Mesendoderm (in vitro differentiated cells): ENCODE measurements around the gene ARF1.
"Not testable (repeated sequence)": the region's sequence is repeated elsewhere in the genome, so short reads cannot be mapped to it uniquely, and the experiment has no call there.

ENCODE experiments used
- DNase-seq: peaks from one replicate; pipeline ENCODE4 v3.0.0; 2013
- H2AK5ac ChIP-seq: 2 replicates; pipeline ENCODE4 v1.6.1; 2013; ENCODE audit warnings: low read length, inconsistent platforms
- H2BK120ac ChIP-seq: 2 replicates; pipeline ENCODE4 v1.6.1; 2013; ENCODE audit warnings: low read depth, mild to moderate bottlenecking, low read length, moderate library complexity, mixed read lengths
- H2BK15ac ChIP-seq: replicated peaks from 2 replicates; pipeline ENCODE4 v1.6.1; 2013; ENCODE audit warnings: low read depth, mild to moderate bottlenecking, moderate library complexity
- H2BK5ac ChIP-seq: 2 replicates; pipeline ENCODE4 v1.6.1; 2013; ENCODE audit warnings: low read length, inconsistent platforms
- H3K18ac ChIP-seq: 2 replicates; pipeline ENCODE4 v1.6.1; 2013; ENCODE audit warnings: mild to moderate bottlenecking, low read length, mixed read lengths
- H3K23ac ChIP-seq: one replicate; pipeline ENCODE4 v1.6.1; 2013; ENCODE audit warnings: low read length
- H3K27ac ChIP-seq: 2 replicates; pipeline ENCODE4 v1.5.1; 2013; ENCODE audit warnings: low read depth, mild to moderate bottlenecking, inconsistent platforms, low read length, moderate library complexity
- H3K27me3 ChIP-seq: 2 replicates; pipeline ENCODE4 v1.6.1; 2013; ENCODE audit warnings: low read length, control low read depth, mild to moderate bottlenecking, inconsistent platforms; ENCODE audit not compliant: insufficient read depth, poor library complexity
- H3K36me3 ChIP-seq: 2 replicates; pipeline ENCODE4 v1.6.1; 2013; ENCODE audit warnings: low read length, inconsistent platforms; ENCODE audit not compliant: control insufficient read depth, insufficient read depth
- H3K4ac ChIP-seq: one replicate; pipeline ENCODE4 v1.6.1; 2013; ENCODE audit warnings: low read depth, mild to moderate bottlenecking, low read length, moderate library complexity
- H3K4me1 ChIP-seq: 2 replicates; pipeline ENCODE4 v1.6.1; 2013; ENCODE audit warnings: low read depth, low read length, inconsistent platforms; ENCODE audit not compliant: control insufficient read depth
- H3K4me2 ChIP-seq: 2 replicates; pipeline ENCODE4 v1.6.1; 2013; ENCODE audit warnings: low read length
- H3K4me3 ChIP-seq: 2 replicates; pipeline ENCODE4 v1.5.1; 2013; ENCODE audit warnings: mild to moderate bottlenecking, low read length
- H3K56ac ChIP-seq: one replicate; pipeline ENCODE4 v1.6.1; 2013; ENCODE audit warnings: low read length
- H3K79me1 ChIP-seq: 2 replicates; pipeline ENCODE4 v1.6.1; 2013; ENCODE audit warnings: low read length, inconsistent platforms
- H3K79me2 ChIP-seq: 2 replicates; pipeline ENCODE4 v1.6.1; 2013; ENCODE audit warnings: mild to moderate bottlenecking, low read length; ENCODE audit not compliant: control insufficient read depth, insufficient read depth
- H3K9ac ChIP-seq: 2 replicates; pipeline ENCODE4 v1.6.1; 2013; ENCODE audit warnings: low read length, inconsistent platforms
- H4K5ac ChIP-seq: one replicate; pipeline ENCODE4 v1.6.1; 2013; ENCODE audit warnings: low read length
- H4K8ac ChIP-seq: one replicate; pipeline ENCODE4 v1.6.1; 2013; ENCODE audit warnings: low read depth, mild to moderate bottlenecking, control low read depth, low read length, moderate library complexity
- WGBS: extraction: QIAGEN DNeasy Blood & Tissue Kit; methylation state at CpG from one replicate; pipeline ENCODE4 v1.1.7; 2013; ENCODE audit warnings: low lambda C conversion rate, missing lambda C conversion rate; ENCODE audit not compliant: insufficient coverage; ENCODE audit errors: extremely low coverage; 5-methylcytosine and 5-hydroxymethylcytosine counted together

ARF1 gene

DNA sequence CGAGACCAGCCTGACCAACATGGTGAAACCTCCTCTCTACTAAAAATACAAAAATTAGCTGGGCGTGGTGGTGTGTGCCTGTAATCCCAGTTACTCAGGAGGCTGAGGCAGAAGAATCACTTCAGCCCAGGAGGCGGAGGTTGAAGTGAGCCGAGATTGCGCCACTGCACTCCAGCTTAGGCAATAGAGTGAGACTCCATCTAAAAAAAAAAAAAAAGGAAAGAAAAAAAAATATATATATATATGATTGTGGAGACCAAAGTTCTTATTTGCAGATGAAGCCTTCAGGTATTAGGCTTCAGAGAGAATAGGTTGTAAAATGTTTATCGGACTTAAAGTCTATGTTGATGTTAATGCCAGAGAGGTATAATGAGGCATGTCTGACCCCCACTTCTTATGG, 28.8 kb downstream of the ARF1 start:
- H3K18ac ChIP-seq, H4K8ac ChIP-seq, H3K56ac ChIP-seq, H3K4me2 ChIP-seq, H3K27me3 ChIP-seq, H3K4me1 ChIP-seq, DNase-seq, H2BK5ac ChIP-seq, H3K9ac ChIP-seq, H3K23ac ChIP-seq, H2BK120ac ChIP-seq, H3K27ac ChIP-seq, H3K4ac ChIP-seq, H3K4me3 ChIP-seq, H2BK15ac ChIP-seq, H2AK5ac ChIP-seq, H3K36me3 ChIP-seq, H4K5ac ChIP-seq: not testable (repeated sequence)
- WGBS, result no CpG with 5 or more reads among the region's 6 CpGs
- H3K79me1 ChIP-seq, result peaks cover 10% of the 10 kb centered on the region
- H3K79me2 ChIP-seq, result peaks cover 10% of the 10 kb centered on the region

DNA sequence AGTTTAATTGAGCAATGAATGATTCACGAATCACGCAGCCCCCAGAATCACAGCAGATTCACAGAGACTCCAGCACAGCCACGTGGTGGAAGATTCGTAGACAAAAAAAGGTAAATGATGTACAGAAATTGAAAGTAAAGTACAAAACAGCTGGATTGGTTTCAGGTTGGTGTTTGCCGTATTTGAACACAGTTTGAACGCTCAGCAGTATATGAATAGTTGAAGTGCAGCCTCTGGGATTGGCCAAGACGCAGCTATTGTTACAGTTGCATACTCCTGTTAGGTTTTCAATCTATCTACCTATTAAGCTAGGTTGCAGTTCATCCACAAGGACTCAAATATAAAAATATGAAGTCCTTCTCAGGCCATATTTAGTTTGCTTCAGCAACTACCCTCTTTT, 29.7 kb downstream of the ARF1 start:
- Histone ChIP-seq H3K27ac (no peak overlapping the region), H2AK5ac (no peak overlapping the region), H3K4ac (no peak overlapping the region), H3K79me1 (peaks cover 10% of the 10 kb centered on the region), H3K4me2 (no peak overlapping the region), H3K4me3 (no peak overlapping the region), H3K36me3 (no peaks in the 10 kb centered on the region), H2BK5ac (no peak overlapping the region), H3K79me2 (peaks cover 10% of the 10 kb centered on the region), H3K9ac (no peak overlapping the region), H2BK120ac (no peak overlapping the region), H3K18ac (no peak overlapping the region), H4K5ac (no peak overlapping the region), H3K4me1 (peaks cover 3% of the 10 kb centered on the region), H3K56ac (no peak overlapping the region), H2BK15ac (no peak overlapping the region), H3K27me3 (no peaks in the 10 kb centered on the region), H4K8ac (no peak overlapping the region), H3K23ac (no peak overlapping the region)
- no CpG with 5 or more reads among the region's 7 CpGs for WGBS
- no peak for DNase-seq

GRCh38 chr1:228112617-228113016, 30.1 kb downstream of the ARF1 start:
- no CpG with 5 or more reads among the region's 1 CpG for WGBS
- Histone ChIP-seq H3K27me3 (no peaks in the 10 kb centered on the region), H2BK5ac (no peak overlapping the region), H2BK15ac (no peak overlapping the region), H3K4me3 (no peak overlapping the region), H3K56ac (no peak overlapping the region), H2BK120ac (no peak overlapping the region), H3K79me1 (peaks cover 10% of the 10 kb centered on the region), H4K8ac (no peak overlapping the region), H3K36me3 (no peaks in the 10 kb centered on the region), H3K4me1 (peaks cover 3% of the 10 kb centered on the region), H3K27ac (no peak overlapping the region), H2AK5ac (no peak overlapping the region), H3K9ac (no peak overlapping the region), H4K5ac (no peak overlapping the region), H3K4ac (no peak overlapping the region), H3K18ac (no peak overlapping the region), H3K79me2 (peaks cover 10% of the 10 kb centered on the region), H3K23ac (no peak overlapping the region), H3K4me2 (no peak overlapping the region)
- no peak for DNase-seq

- Histone ChIP-seq H4K8ac (no peak overlapping the region), H2BK15ac (no peak overlapping the region), H3K27me3 (no peaks in the 10 kb centered on the region), H2AK5ac (no peak overlapping the region), H3K4me3 (no peak overlapping the region), H2BK5ac (no peak overlapping the region), H3K23ac (no peak overlapping the region), H4K5ac (no peak overlapping the region), H3K9ac (no peak overlapping the region), H3K27ac (no peak overlapping the region), H2BK120ac (no peak overlapping the region), H3K56ac (no peak overlapping the region), H3K4me2 (no peak overlapping the region), H3K36me3 (no peaks in the 10 kb centered on the region), H3K4ac (no peak overlapping the region), H3K4me1 (no peaks in the 10 kb centered on the region), H3K18ac (no peak overlapping the region), H3K79me2 (no peaks in the 10 kb centered on the region), H3K79me1 (no peaks in the 10 kb centered on the region)
- no peak for DNase-seq
- no CpG with 5 or more reads among the region's 3 CpGs for WGBS
These were observed 32.3 kb downstream of the ARF1 start for GRCh38 chr1:228114827-228115226.

DNA sequence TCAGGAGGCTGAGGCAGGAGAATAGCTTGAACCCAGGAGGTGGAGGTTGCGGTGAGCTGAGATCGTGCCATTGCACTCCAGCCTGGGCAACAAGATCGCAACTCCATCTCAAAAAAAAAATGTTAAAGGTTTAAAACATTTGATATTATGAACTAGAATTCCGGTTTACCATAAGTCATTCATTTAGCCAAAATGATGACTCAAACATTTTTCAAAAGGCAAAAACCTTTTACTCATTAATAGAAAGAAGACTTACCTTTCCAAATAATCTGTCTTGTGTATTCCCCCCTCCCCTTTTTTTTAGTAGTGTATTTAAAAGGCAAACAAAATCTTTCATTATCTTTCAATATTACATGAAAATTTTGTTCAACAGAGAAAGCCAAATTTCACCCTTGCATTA, 34.8 kb downstream of the ARF1 start:
- Histone ChIP-seq H3K4me3 (no peak overlapping the region), H3K27me3 (no peaks in the 10 kb centered on the region), H2BK15ac (no peak overlapping the region), H3K27ac (no peak overlapping the region), H3K4ac (no peak overlapping the region), H4K5ac (no peak overlapping the region), H3K4me2 (no peak overlapping the region), H3K23ac (no peak overlapping the region), H3K4me1 (no peaks in the 10 kb centered on the region), H2AK5ac (no peak overlapping the region), H3K18ac (no peak overlapping the region), H2BK120ac (no peak overlapping the region), H3K79me2 (no peaks in the 10 kb centered on the region), H4K8ac (no peak overlapping the region), H2BK5ac (no peak overlapping the region), H3K56ac (no peak overlapping the region), H3K36me3 (no peaks in the 10 kb centered on the region), H3K9ac (no peak overlapping the region), H3K79me1 (no peaks in the 10 kb centered on the region)
- DNase-seq, result no peak
- no CpG with 5 or more reads among the region's 4 CpGs for WGBS

GRCh38 chr1:228118040-228118439, 35.5 kb downstream of the ARF1 start:
- no peak overlapping the region for H3K18ac ChIP-seq
- H3K4ac ChIP-seq, result no peak overlapping the region
- no peak overlapping the region for H4K5ac ChIP-seq
- no peak overlapping the region for H3K56ac ChIP-seq
- H3K9ac ChIP-seq, result no peak overlapping the region
- DNase-seq, result peak; percentile 51
- H2BK15ac ChIP-seq, result no peak overlapping the region
- H3K79me1 ChIP-seq, result no peaks in the 10 kb centered on the region
- no peaks in the 10 kb centered on the region for H3K27me3 ChIP-seq
- H3K23ac ChIP-seq, result no peak overlapping the region
- H3K36me3 ChIP-seq, result no peaks in the 10 kb centered on the region
- WGBS, result 100% methylated on average over 1 of the region's 2 CpGs
- no peaks in the 10 kb centered on the region for H3K4me1 ChIP-seq
- H3K79me2 ChIP-seq, result no peaks in the 10 kb centered on the region
- no peak overlapping the region for H2BK5ac ChIP-seq
- no peak overlapping the region for H2BK120ac ChIP-seq
- H3K4me3 ChIP-seq, result no peak overlapping the region
- H4K8ac ChIP-seq, result no peak overlapping the region
- no peak overlapping the region for H3K4me2 ChIP-seq
- no peak overlapping the region for H2AK5ac ChIP-seq
- no peak overlapping the region for H3K27ac ChIP-seq
